ENCODE data around the gene FERD3L. TPM values are rescaled to one million over a fixed set of nuclear protein-coding genes. Genes with fewer than 3 reads are reported as not detected.

The FERD3L gene
- total RNA-seq, 1 donor from 2014 or later, result not detected

- Mint-ChIP-seq H3K36me3 (ENCODE audit: unreplicated experiment) (no peaks in the 10 kb centered on the region), H3K4me1 (ENCODE audit: unreplicated experiment) (peaks cover 32% of the 10 kb centered on the region), H3K27me3 (ENCODE audit: unreplicated experiment) (no peaks in the 10 kb centered on the region), H3K27ac (ENCODE audit: unreplicated experiment) (no peak overlapping the region), H3K9me3 (ENCODE audit: unreplicated experiment) (no peaks in the 10 kb centered on the region), H3K4me3 (ENCODE audit: unreplicated experiment) (no peak overlapping the region)
- peak; percentile 83 for TF ChIP-seq CTCF (IDR thresholded peaks at IDR 0.05)
- no peak for DNase-seq (ENCODE audit: extremely low spot score, unreplicated experiment)
Observed at GRCh38 chr7:19121977-19122588, 23.1 kb downstream of the FERD3L start.

- Mint-ChIP-seq H3K9me3 (ENCODE audit: unreplicated experiment) (no peaks in the 10 kb centered on the region), H3K4me1 (ENCODE audit: unreplicated experiment) (peaks cover 32% of the 10 kb centered on the region), H3K4me3 (ENCODE audit: unreplicated experiment) (no peak overlapping the region), H3K36me3 (ENCODE audit: unreplicated experiment) (peaks cover 7% of the 10 kb centered on the region), H3K27me3 (ENCODE audit: unreplicated experiment) (no peaks in the 10 kb centered on the region), H3K27ac (ENCODE audit: unreplicated experiment) (peak overlapping the region; percentile 15)
- TF ChIP-seq CTCF (IDR thresholded peaks at IDR 0.05), result no peak
- no peak for DNase-seq (ENCODE audit: extremely low spot score, unreplicated experiment)
Observed at GRCh38 chr7:19119870-19120486, 25.2 kb downstream of the FERD3L start.

- Mint-ChIP-seq H3K4me3 (ENCODE audit: unreplicated experiment) (no peak overlapping the region), H3K36me3 (ENCODE audit: unreplicated experiment) (peaks cover 7% of the 10 kb centered on the region), H3K4me1 (ENCODE audit: unreplicated experiment) (peaks cover 34% of the 10 kb centered on the region), H3K27ac (ENCODE audit: unreplicated experiment) (no peak overlapping the region), H3K27me3 (ENCODE audit: unreplicated experiment) (no peaks in the 10 kb centered on the region), H3K9me3 (ENCODE audit: unreplicated experiment) (no peaks in the 10 kb centered on the region)
- TF ChIP-seq CTCF (IDR thresholded peaks at IDR 0.05), result no peak
- no peak for DNase-seq (ENCODE audit: extremely low spot score, unreplicated experiment)
Observed at GRCh38 chr7:19119372-19119771, 25.8 kb downstream of the FERD3L start.

- H3K27me3 Mint-ChIP-seq (ENCODE audit: unreplicated experiment), result no peaks in the 10 kb centered on the region
- no peak for TF ChIP-seq CTCF (IDR thresholded peaks at IDR 0.05)
- H3K4me1 Mint-ChIP-seq (ENCODE audit: unreplicated experiment), result peaks cover 37% of the 10 kb centered on the region
- H3K4me3 Mint-ChIP-seq (ENCODE audit: unreplicated experiment), result peak overlapping the region; percentile 81
- peaks cover 7% of the 10 kb centered on the region for H3K36me3 Mint-ChIP-seq (ENCODE audit: unreplicated experiment)
- no peak for DNase-seq (ENCODE audit: extremely low spot score, unreplicated experiment)
- no peaks in the 10 kb centered on the region for H3K9me3 Mint-ChIP-seq (ENCODE audit: unreplicated experiment)
- peak overlapping the region; percentile 91 for H3K27ac Mint-ChIP-seq (ENCODE audit: unreplicated experiment)
Observed at GRCh38 chr7:19118636-19119371, 26.4 kb downstream of the FERD3L start.

Data from osteocyte (in vitro differentiated cells).